HepG2 (cell line): ENCODE measurements around the gene TMED9. TPM values are rescaled to one million over a fixed set of nuclear protein-coding genes. Genes with fewer than 3 reads are reported as not detected.

Experiments
- ATAC-seq: fragments of 200-7000 bp; cut with Tn5 transposase; 3 replicates; pipeline ENCODE4 v1.9.1; 2020; ENCODE audit warnings: mild to moderate bottlenecking, moderate library complexity
- BruUV-seq: library from RNA; stranded (reverse); fragments of 400-500 nt; replicated peaks from 2 replicates; lab custom pipeline; 2021; lab: Mats Ljungman, UMichigan
- CTCF ChIA-PET: fragments of 300-600 bp; formaldehyde crosslinking; extraction: SDS; loops from one replicate; lab custom pipeline; 2021; ENCODE audit warnings: low total read pairs, inconsistent platforms, low intra/inter-chr PET ratio; lab: Yijun Ruan, JAX
- POLR2A ChIA-PET: fragments of 350-600 bp; sonication (Branson Sonifier 250); formaldehyde crosslinking; loops from one replicate; lab custom pipeline; 2020; ENCODE audit warnings: antibody characterized with exemption, inconsistent platforms; lab: Yijun Ruan, JAX
- DNase-seq: peaks from one replicate; pipeline ENCODE4 v3.0.0-alpha.2; 2015; ENCODE audit warnings: low spot score
- FAIRE-seq: peaks from 3 replicates; lab custom pipeline; 2011; peaks lifted over from hg19 to GRCh38; lab: Jason Lieb, UNC
- H2AFZ ChIP-seq: one replicate; pipeline ENCODE4 v1.6.1; 2011; ENCODE audit warnings: low read length, inconsistent platforms
- H3K27ac ChIP-seq: fragments of 300-600 bp; 3 replicates; pipeline ENCODE4 v1.8.0; 2011; ENCODE audit warnings: mixed run types, mild to moderate bottlenecking, mixed read lengths, low read length, inconsistent platforms; ENCODE audit not compliant: insufficient read depth; ENCODE audit errors: extremely low read length
- H3K27me3 ChIP-seq, 2 experiments: fragments of 200-600 bp in 1 of 2; 2 replicates in 1 of 2; 3 replicates in 1 of 2; pipeline versions ENCODE4 v1.6.0 to v1.8.0; 2011; ENCODE audit warnings: low read length in 2 of 2, mild to moderate bottlenecking in 2 of 2, moderate library complexity in 2 of 2, inconsistent platforms in 1 of 2; ENCODE audit not compliant: insufficient read depth in 2 of 2, control insufficient read depth in 1 of 2
- H3K36me3 ChIP-seq, 2 experiments: fragments of 200-600 bp in 1 of 2; replicated peaks in 1 of 2; 2 replicates in 1 of 2; 3 replicates in 1 of 2; pipeline versions ENCODE4 v1.5.1 to v1.8.0; 2011; ENCODE audit warnings: low read length in 2 of 2, inconsistent platforms in 1 of 2; ENCODE audit not compliant: insufficient read depth in 2 of 2, control insufficient read depth in 1 of 2
- H3K4me1 ChIP-seq: 2 replicates; pipeline ENCODE4 v1.5.1; 2012; ENCODE audit warnings: low read length, inconsistent platforms; ENCODE audit not compliant: insufficient read depth
- H3K4me2 ChIP-seq: 2 replicates; pipeline ENCODE4 v1.6.0; 2011; ENCODE audit warnings: low read depth, low read length, inconsistent platforms
- H3K4me3 ChIP-seq, 3 experiments: fragments of 200-600 bp in 1 of 3; sonication (generic), shearing (Covaris generic) in 1 of 3; replicated peaks in 1 of 3; 2 replicates each; pipeline ENCODE4 v1.5.1; 2011 to 2016; ENCODE audit warnings: low read length in 3 of 3, inconsistent platforms in 2 of 3, low read depth in 2 of 3, mild to moderate bottlenecking in 2 of 3, control low read depth in 1 of 3, mixed read lengths in 1 of 3; ENCODE audit not compliant: insufficient read depth in 1 of 3
- H3K79me2 ChIP-seq: one replicate; pipeline ENCODE4 v1.6.1; 2011; ENCODE audit warnings: low read length, inconsistent platforms; ENCODE audit not compliant: insufficient read depth
- H3K9ac ChIP-seq: 2 replicates; pipeline ENCODE4 v1.6.0; 2011; ENCODE audit warnings: mild to moderate bottlenecking, low read depth, low read length, inconsistent platforms; ENCODE audit not compliant: insufficient read depth
- H3K9me3 ChIP-seq: 2 replicates; pipeline ENCODE4 v1.5.1; 2012; ENCODE audit warnings: mild to moderate bottlenecking, low read length
- H4K20me1 ChIP-seq: 2 replicates; pipeline ENCODE4 v1.6.0; 2011; ENCODE audit warnings: inconsistent platforms, mild to moderate bottlenecking, low read length, moderate library complexity; ENCODE audit not compliant: insufficient read depth
- ARID2 ChIP-seq: sonication (generic); formaldehyde crosslinking; IDR thresholded peaks from 2 replicates; pipeline ENCODE4 v1.8.1; 2022; ENCODE audit warnings: mild to moderate bottlenecking, missing genetic modification reagents, borderline replicate concordance
- ATF2 ChIP-seq: sonication (generic); formaldehyde crosslinking; IDR thresholded peaks from 2 replicates; pipeline ENCODE4 v1.4.0; 2020; ENCODE audit warnings: missing genetic modification reagents
- CAMTA2 ChIP-seq: sonication (generic); formaldehyde crosslinking; IDR thresholded peaks from 2 replicates; pipeline ENCODE4 v1.4.0; 2020; ENCODE audit warnings: mild to moderate bottlenecking, missing genetic modification reagents, borderline replicate concordance
- CEBPZ ChIP-seq: IDR thresholded peaks from 2 replicates; pipeline ENCODE4 v1.6.1; 2012; ENCODE audit warnings: low read length, improper control_type of control experiment
- GATA4 ChIP-seq: sonication (generic); IDR thresholded peaks from 2 replicates; pipeline ENCODE4 v1.6.1; 2016; ENCODE audit warnings: antibody characterized with exemption, low read depth, borderline replicate concordance
- HNRNPL ChIP-seq: fragments of 200-400 bp; formaldehyde crosslinking; IDR thresholded peaks from 2 replicates; pipeline ENCODE4 v1.6.1; 2017; ENCODE audit warnings: mild to moderate bottlenecking, low read depth, low read length
- ZNF777 ChIP-seq: sonication (generic); formaldehyde crosslinking; IDR thresholded peaks from 2 replicates; pipeline ENCODE4 v1.4.0; 2020; ENCODE audit warnings: missing genetic modification reagents
- whole genome bisulfite sequencing: methylation state at CpG from one replicate; pipeline ENCODE4 v1.1.6; 2017; ENCODE audit warnings: low lambda C conversion rate; 5-methylcytosine and 5-hydroxymethylcytosine counted together
- in situ Hi-C: cut with HindIII; loops from 2 replicates; pipeline ENCODE4 v1.10.0; 2017; ENCODE audit warnings: low pct_unique_long_range_greater_than_20kb; ENCODE audit not compliant: extremely low pct_ligation_motif_present
- intact Hi-C: fragments of 100-400 bp; cut with micrococcal nuclease; formaldehyde crosslinking; loops from one replicate; pipeline ENCODE4 v1.10.0; 2022; ENCODE audit not compliant: unreplicated experiment
- polyA plus RNA-seq, 8 experiments: library from polyadenylated mRNA; depleted of rRNA in 3 of 8; stranded (reverse) in 7 of 8; unstranded in 1 of 8; fragments of >200 nt; fragmentation: Illumina TruSeq in 4 of 8; extraction: Trizol in 4 of 8; gene quantifications; 2 replicates each; pipeline versions ENCODE4 v1.2.1 to v1.2.3, GENCODE V29; 2011 to 2016; ENCODE audit warnings: low read depth in 4 of 8, missing spikeins in 1 of 8, mixed read lengths in 1 of 8; ENCODE audit not compliant: insufficient read depth in 1 of 8
- total RNA-seq, 5 experiments: library from RNA; depleted of rRNA; stranded (reverse); fragments of >200 nt; fragmentation: Illumina TruSeq; extraction: Trizol; gene quantifications; 2 replicates each; pipeline ENCODE4 v1.2.3, GENCODE V29; 2016; ENCODE audit warnings: low read depth in 1 of 5

TMED9 gene
- total and polyA plus RNA-seq, 2 of the 13 experiments (the other 11 are each of a cell fraction or from before 2014, with no cell fraction given) = 161 to 350 TPM

GRCh38 chr5:177548495-177548894, 43.5 kb upstream of the TMED9 start:
- no peak overlapping the region for H3K4me3 ChIP-seq
- no peak for ATAC-seq
- no TSS peak for BruUV-seq
- no peak for TF ChIP-seq ARID2 (CRISPR knock-in tag)
- TF ChIP-seq ATF2 (CRISPR knock-in tag) = no peak
- ChIA-PET POLR2A (no interaction called here), CTCF (no interaction called here)
- DNase-seq = no peak
- intact Hi-C loops = loop anchor here (5.0 kb wide), 1 partner anchor 44 kb away; the partner anchor contains the start of gene TMED9
- 86% methylated on average over 1 of the region's 1 CpG for WGBS
- no peak overlapping the region for H3K9ac ChIP-seq
- no peak overlapping the region for H2AFZ ChIP-seq
- no peak overlapping the region for H3K27ac ChIP-seq
- peaks cover 58% of the 10 kb centered on the region for H3K4me1 ChIP-seq
- no peak overlapping the region for H3K4me2 ChIP-seq
- peaks cover 9% of the 10 kb centered on the region for H4K20me1 ChIP-seq
- in situ Hi-C loops = no loop called here
- H3K27me3 ChIP-seq = no peaks in the 10 kb centered on the region
- FAIRE-seq = no peak
- peaks cover 5 to 21% of the 10 kb centered on the region in 2 experiments for H3K36me3 ChIP-seq
- H3K79me2 ChIP-seq = peaks cover 76% of the 10 kb centered on the region
- no peaks in the 10 kb centered on the region for H3K9me3 ChIP-seq

GRCh38 chr5:177550122-177550521, 41.9 kb upstream of the TMED9 start:
- no peak for DNase-seq
- peaks cover 5 to 18% of the 10 kb centered on the region in 2 experiments for H3K36me3 ChIP-seq
- ChIA-PET POLR2A (interaction anchor here (1.3 kb wide), 1 partner anchor 33 kb away, joined by 3 read pairs; no protein-coding TSS in a partner anchor), CTCF (no interaction called here)
- H3K79me2 ChIP-seq = peaks cover 73% of the 10 kb centered on the region
- 96% methylated on average over 1 of the region's 1 CpG for WGBS
- H3K27ac ChIP-seq = no peak overlapping the region
- peaks cover 13% of the 10 kb centered on the region for H4K20me1 ChIP-seq
- TF ChIP-seq HNRNPL (no peak), GATA4 (no peak), ZNF777 (no peak), CEBPZ (no peak), CAMTA2 (no peak)
- no peak overlapping the region for H3K4me3 ChIP-seq
- ATAC-seq = no peak
- intact Hi-C loops = loop anchor here (5.0 kb wide), 1 partner anchor 33 kb away; the partner anchor contains the start of gene DDX41
- no TSS peak for BruUV-seq
- no peak overlapping the region for H2AFZ ChIP-seq
- no peaks in the 10 kb centered on the region for H3K27me3 ChIP-seq
- no peak for FAIRE-seq
- H3K4me1 ChIP-seq = peaks cover 60% of the 10 kb centered on the region
- no peaks in the 10 kb centered on the region for H3K9me3 ChIP-seq
- in situ Hi-C loops = no loop called here
- no peak overlapping the region for H3K9ac ChIP-seq
- H3K4me2 ChIP-seq = no peak overlapping the region
